GM21515 (cell line): ENCODE data around the gene SFXN2.
"Not testable (repeated sequence)": the region's sequence is repeated elsewhere in the genome, so short reads cannot be mapped to it uniquely, and the experiment has no call there.

Source experiments
- ATAC-seq: cut with Tn5 transposase; IDR thresholded peaks from one replicate; pipeline ENCODE4 v1.9.1; 2021; ENCODE audit not compliant: unreplicated experiment

Gene SFXN2

DNA sequence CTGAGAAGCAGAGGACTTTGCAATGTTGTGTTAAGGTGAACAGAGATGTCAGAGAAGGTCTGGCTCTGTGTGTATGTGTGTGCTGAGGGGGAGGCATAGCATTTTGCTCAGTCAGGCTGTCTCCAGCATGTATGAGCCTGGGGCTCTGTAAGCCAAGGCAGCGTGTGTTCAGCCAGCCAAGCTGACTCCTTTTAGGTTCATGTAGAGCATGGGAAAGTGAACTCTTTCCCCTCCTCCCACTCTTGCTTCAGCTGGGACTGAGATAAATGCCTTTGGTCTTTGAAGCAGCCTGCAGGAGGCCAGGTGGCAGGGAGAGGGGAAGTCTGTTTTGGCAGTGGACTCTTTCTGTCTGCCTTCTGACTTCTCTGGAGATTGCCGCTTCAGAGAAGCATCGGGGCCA is 3.8 kb downstream of the SFXN2 start:
- ATAC-seq, result no peak

DNA sequence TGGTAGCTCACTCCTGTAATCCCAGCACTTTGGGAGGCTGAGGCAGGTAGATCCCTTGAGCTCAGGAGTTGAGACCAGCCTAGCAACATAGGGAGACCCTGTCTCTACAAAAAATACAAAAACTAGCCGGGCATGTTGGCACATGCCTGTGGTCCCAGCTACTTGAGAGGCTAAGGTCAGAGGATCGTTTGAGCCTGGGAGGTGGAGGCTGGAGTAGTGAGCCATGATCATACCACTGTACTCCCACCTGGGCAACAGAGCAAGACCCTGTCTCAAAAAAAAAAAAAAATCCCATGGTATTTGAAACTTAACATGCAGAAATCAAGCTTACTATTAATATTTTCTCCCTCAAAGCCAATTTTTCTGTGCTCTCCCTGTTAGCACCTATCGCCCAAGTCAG is 5.9 kb downstream of the SFXN2 start:
- ATAC-seq, result no peak

DNA sequence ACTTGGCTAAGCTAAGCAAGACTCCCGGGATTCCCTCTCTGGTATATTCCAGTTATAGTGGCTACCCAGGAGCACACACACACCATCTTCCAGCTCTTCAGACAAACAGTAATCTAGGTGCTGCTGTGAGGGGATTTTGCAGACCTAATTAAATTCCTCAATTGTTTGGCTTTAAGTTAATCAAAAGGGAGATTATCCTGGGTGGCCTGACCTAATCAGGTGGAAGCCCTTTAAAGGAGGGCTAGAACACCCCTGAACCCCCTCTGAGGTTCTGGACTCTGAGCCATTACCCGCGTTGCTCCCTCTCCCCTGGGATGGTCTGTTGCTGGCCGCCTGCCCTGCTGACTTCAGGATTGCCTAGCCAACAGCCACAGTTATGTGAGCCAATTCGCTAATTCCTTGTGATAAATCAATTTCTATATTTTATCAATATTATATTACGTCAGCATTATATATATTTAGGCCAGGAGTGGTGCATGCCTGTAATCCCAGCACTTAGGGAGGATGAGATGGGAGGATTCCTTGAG is 6.4 kb downstream of the SFXN2 start:
- no peak for ATAC-seq

DNA sequence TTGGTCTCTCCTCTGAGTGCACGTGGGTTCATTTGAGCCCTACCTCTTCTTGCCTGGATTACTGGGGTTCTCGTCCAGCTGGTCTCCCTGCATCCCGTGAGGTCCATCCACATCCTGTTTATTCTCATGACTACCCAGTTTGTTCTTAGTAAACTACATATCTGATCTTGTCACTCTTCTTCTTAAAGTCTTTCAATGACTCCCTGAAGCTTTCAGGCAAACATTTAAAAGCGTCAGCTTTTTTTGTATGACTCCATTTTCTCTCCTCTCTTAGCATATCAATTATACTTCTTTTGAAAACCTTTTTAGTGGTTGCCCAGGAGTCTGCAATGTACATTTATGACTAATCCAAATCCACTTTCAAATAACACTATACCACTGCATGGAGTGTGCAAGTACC is 7.5 kb downstream of the SFXN2 start:
- no peak for ATAC-seq

DNA sequence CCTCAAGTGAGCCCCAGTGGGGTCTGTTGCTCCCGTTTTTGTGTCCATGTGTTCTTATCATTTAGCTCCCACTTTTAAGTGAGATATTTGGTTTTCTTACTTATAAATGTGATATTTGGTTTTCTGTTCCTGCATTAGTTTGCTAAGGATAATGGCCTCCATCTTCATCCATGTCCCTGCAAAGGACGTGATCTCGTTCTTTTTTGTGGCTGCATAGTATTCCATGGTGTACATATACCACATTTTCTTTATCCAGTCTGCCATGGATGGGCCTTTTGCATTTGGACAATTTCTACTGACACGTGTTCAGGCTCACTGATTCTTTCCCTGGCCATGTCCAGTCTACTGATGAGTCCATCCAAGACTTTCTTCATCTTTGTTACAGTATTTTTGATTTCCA is 9.6 kb downstream of the SFXN2 start:
- ATAC-seq, result no peak

DNA sequence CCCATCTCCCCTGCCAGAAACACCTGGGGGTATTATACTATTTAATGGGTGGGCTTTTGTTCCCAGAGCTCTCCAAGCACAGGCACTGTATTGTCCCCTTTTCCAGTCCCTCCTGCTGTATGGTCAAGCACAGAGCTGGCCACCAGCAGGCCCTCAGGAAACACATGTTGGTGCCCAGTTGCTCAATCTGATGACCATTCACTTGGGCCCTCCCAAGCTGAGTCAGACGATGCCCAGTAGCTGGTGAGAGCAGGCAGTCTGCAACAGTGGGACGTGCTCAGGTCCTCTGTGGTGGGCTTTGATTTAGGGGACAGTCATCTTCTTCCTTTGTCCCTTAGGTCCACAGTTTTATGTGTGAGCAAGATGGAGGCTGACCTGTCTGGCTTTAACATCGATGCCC is 11.8 kb downstream of the SFXN2 start:
- ATAC-seq, result no peak

DNA sequence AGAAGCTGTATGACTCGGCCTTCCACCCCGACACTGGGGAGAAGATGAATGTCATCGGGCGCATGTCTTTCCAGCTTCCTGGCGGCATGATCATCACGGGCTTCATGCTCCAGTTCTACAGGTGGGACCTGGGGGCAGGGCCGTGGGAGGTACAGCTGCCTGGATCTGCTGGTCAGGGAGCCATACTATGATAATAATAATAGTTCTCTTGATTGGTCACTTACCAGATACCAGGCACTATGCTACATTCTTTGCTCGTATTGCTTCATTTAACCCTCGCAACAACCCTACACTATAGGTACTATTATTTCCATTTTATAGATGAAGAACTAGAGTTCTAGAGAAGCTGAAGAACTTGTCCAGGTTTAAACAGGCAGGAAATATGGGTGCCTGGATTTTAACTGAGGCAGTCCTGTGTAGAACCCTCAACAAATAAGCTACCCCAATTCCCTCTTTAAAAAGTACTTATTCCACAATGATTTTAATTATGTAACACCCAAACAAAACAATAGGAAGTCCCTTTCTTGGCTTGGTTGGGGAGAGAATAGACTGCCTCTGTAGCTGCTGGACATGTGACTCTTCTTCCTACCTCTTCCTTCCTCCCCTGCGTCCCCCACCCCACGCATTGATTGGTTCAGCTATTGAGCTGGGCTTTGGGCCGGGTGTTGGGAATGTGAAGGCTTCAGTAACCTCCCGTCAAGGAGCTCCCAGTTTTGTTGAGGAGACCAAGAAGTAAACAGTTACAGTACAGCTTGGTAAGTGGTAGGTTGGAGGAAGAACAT is 12.8 kb downstream of the SFXN2 start:
- ATAC-seq, result no peak

DNA sequence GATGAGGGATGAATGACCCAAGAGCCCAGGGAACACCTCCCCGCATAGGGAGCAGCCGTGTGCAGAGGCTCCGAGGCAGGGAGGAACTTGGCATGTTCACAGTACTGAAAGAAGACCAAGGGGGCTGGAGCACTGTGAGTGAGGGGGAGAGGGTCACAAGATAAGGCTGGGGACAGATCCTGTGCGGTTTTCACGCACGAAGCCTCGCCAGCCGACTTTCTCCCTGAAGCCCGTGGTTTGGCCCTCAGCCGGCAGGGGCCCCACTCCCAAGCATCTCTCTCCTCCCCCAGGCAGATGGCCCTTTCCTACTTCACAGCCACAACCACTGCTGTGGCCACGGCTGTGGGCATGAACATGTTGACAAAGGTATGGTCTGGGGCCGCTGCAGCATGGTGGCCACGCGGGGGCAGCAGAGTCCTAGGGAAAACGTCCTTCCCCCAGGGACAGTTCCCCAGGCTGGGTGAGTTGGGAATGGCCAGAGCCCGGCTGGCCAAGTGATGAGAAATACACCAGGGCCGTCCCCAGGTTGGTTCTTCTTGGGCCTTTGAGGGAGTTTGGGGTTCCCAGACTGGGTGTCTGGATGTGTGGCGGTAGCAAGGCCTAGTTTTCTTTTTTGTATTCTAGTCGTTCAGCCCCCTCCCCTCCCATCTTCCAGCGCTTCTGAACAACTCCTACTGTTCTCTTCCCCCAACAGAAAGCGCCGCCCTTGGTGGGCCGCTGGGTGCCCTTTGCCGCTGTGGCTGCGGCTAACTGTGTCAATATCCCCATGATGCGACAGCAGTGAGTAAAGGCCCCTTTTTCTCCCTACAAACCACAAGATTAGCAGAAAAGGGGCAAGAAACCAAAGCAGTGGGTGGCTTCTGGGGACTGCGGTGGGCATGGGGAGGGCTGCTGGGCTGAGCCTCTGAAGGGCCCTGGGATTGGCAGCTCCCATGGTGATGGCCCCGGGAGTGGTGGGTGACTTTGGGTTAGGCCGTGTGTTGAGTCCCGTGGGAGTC is 14.9 kb downstream of the SFXN2 start:
- no peak for ATAC-seq

DNA sequence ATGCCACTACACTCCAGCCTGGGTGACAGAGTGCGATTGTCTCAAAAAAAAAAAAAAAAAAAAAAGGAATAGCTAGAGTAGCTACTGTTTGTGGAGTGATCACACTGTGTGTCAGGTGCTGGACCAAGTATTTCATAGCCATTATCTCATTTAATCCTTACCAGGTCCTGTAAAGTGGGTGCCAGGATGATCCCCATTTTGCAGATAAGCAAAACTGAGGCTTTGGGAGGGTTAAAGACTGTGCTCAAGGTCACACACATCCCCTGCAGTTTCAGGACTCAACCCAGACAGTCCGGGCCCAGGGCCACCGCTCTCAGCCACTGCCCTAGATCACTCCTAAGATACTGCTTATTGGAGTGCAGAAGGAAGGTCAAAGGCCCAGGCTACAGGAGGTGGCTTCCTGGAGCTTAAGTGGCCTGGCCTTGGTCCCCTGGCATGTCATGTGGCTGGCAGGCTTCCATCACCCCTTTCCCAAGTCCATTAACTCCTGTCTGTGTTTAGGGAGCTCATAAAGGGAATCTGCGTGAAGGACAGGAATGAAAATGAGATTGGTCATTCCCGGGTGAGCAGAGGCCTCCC is 16.9 kb downstream of the SFXN2 start:
- no peak for ATAC-seq

DNA sequence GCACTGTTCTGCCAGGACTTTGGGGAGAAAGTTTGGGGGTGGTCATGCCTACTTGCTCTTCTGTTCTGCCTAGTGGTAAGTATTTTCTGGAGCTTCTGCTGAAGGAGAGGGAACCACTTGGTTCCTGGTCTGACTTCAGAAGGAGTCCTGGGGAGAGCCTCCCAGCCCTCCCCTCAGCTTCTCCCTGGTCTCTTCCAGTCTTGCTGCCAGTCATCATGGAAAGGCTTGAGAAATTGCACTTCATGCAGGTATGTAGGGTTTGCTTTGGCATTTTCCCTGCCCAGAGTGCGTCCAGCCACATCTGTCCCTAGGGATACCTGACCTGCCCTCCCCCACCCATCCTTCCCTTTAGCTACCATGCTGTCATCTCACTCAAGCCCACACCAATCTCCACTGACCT is 18.2 kb downstream of the SFXN2 start:
- ATAC-seq, result no peak

DNA sequence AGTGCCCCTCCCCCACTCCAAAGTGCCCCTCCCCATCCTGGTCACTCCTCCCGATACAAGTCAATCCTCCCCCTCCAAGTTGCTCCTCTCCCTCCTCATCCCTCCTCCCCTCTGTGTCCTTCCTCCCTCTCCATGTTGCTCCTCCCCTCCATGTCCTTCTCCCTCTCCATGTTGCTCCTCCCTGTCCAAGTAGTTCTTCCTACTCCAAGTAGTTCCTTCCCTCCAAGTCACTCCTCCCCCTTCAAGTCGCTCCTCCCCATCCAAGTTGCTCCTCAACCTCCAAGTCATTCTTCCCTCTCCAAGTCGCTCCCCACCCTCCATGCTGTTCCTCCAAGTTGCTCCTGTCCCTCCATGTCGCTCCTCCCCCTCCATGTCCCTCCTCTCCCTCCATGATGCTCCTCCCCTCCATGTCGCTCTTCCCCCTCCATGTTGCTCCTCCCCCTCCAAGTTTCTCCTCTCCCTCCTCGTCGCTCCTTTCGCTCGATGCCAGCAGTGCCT is 20.7 kb downstream of the SFXN2 start:
- ATAC-seq, result no peak

DNA sequence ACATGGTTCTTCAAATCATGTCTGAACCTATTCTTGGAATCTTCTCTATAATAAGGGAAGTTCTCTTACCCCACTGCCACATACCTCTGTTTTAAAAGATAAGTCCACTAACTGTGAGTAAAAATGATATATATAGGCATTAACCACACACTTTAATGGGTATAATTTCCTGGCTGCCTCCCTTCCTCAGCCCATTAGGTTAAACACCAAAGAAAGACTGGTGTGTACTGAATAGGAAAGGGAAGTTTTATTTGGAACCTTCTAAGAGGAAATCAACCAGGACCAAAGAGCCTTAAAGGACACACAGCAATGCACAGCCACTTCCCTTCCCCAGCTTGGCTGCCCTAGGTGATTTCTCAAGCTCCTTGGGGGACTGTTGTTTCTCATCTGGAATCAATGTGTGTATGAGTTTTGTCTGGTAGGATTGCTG is 24.3 kb downstream of the SFXN2 start:
- ATAC-seq, result no peak

DNA sequence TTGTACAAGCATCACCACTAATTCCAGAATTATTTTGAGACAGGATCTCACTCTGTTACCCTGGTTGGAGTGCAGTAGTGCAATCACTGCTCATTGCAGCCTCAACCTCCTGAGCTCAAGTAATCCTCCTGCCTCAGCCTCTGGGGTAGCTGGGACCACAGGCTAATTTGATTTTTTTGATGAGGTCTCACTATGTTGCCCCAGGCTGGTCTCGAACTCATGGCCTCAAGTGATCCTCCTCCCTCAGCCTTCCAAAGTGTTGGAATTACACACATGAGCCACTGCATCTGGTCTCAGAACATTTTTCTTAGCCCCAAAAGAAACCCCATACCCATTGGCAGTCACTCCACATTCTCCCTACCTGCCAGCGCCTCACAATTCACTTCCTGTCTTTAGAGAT is 25.8 kb downstream of the SFXN2 start:
- ATAC-seq, result no peak

DNA sequence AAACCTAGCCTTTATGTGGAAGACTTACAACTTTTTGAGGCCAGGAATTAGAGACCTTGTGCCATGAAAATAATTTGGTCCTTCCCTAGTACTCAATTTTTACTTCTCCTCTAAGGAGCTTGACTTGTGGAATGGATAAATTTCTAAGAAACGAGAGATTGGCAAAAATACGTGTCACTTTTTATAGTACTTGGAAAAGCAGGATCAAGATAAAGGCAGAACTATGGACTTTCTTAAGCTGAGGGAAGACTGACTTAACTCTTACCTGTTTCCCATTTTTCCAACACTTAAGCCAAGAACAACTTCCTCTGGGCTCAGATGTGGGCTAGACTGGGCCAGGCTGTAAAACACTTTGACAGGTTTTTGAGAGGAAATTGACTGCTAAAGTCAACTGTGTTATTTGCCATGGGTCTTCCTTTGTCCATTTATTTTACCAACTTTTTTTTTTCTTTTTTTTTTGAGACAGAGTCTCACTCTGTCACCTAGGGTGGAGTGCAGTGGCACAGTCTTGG is 27.3 kb downstream of the SFXN2 start:
- ATAC-seq, result no peak

DNA sequence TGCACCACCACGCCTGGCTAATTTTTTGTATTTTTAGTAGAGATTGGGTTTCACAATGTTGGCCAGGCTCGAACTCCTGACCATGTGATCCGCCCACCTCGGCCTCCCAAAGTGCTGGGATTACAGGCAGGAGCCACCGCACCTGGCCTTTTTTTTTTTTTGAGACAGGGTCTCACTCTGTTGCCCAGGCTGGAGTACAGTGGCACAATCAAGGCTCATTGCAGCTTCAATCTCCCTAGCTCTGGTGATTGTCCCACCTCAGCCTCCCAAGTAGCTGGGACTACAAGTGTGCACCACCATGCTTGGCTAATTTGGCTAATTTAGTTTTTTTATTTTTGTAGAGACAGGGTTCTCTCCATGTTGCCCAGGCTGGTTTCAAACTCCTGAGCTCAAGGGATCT is 27.9 kb downstream of the SFXN2 start:
- not testable (repeated sequence) for ATAC-seq

DNA sequence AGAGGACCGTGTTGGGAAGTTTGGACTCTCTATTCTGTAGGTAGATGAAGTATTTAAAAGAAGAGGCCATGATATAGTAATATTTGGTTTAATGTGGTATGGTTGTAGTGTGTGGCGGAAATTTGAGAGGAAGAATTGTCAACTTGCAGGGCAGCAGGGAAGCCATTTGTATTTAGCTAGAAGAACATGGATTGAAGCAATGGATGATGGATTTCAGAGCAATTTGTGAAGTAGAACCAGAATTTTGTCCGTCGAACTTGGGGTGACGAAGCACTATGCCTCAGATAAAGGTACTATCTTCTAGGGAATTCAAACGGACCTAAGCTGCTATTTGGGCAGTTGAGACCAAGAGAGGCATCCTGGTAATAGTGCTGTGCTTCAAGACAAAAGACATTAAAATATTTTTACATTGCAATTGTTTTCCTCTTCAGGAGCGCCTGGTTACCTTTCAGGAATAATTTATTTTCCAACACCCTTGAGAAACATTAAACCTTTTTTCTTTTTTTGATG is 28.7 kb downstream of the SFXN2 start:
- no peak for ATAC-seq

DNA sequence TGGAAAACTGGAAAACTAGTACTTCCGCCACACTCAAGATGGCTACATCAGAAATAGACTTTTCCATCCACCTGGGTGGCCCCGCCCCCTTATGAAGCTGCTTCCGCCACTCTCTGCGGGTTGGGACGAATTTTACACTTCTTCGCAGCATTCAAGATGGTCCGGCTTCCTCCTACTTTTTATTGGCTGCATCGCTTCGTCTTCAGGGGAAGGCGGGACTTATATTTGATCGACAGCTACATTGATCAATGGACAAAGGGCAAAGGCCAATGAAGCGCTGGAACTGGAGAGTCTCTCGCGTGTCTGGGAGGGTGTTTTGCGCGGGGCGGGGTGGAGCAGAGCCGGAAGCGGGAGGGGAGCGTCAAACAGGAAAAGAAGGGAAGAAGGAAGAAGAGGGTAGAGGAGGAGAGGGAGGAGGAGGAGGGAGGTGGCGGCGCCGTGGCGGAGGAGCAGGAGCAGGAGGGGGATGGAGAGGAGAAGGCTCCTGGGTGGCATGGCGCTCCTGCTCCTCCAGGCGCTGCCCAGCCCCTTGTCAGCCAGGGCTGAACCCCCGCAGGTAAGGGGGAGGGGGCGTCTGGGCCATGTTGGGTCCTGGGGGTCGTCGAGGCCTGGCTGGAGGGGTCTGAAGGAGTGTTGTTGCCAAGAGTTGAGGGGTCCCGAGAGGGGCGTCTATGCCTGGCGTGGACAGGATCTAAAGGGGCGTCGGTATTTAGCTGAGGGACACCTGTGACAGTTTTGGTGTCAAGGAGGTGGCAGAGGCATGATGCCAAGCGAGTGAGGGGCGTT is 29.3 kb downstream of the SFXN2 start, which contains the start of gene WBP1L:
Gene WBP1L, plus strand, starts transcription at position 361 of the 786 bp plus-strand sequence. Its CDS starts 106 bp downstream, at position 467.
- ATAC-seq, result peak; percentile 94

DNA sequence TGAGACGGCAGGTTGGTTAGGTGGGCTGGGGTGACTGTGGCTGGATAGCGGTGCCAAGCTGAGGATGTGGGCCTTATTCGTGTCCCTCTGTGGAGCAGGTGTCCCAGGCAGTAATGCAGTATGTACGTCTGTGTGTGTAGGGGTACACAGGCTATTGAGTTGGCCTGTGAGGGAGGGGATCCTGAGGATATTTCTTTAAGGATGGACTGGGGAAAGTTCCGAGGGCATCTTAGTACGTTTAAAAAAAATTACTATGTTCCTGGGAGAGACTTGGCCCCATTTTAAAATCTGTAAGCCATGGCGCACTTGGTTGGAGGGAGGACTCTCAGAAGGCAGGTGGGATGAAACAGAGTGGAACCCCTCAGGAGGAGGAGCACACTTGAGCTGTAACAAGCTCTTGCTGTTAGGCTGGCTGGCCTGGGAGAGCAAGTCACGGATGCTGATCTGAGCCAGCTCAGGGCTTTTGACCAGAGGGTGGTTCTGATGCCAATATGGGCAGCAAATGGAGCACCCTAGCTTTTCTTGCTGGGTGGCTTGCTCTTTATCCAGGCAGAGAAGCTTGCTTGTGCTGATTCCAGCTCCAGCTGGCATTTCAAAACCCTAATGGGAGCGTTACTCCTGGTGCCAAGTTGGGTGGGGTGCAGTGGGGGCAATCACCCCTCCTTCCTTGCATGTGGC is 30.1 kb downstream of the SFXN2 start:
- ATAC-seq, result peak; percentile 10

DNA sequence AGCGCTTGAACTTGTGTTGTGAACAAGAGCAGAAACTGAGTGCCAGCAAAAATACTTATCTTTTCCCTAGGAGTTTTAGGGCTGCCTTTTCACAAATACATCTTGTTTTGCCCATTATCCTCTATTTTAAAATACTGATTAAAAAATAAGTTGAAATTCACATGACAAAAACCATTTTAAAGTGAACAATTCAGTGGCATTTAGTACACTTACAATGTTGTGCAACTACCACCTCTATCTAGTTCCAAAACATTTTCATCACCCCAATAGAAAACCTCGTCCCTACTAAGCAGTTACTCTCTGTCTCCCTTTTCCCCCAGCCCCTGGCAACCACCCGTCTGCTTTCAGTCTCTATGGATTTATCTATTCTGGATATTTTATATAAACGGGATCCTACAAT is 30.7 kb downstream of the SFXN2 start:
- ATAC-seq, result no peak
